Measurements from ENCODE around the gene IPMK.

DNA sequence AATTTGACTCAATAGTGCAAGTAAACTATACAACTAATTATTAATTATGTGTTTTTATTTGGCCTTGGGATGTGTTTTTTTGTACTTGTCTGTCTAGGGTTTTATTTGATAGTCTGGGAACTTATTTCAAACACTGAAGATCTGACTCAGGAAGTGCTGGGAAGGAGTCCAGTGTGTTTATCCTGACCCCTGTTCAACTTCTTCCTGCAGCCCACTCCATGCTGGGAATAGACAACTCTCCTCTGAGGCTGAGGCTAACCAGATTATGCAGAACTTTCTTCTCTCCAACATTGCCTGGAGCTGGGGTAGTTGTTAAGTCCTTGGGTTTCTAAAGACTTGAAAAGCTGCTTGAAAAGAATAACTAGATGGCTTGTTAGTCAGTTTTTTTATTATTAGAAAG is 8.2 kb upstream of the IPMK start:
- TF ChIP-seq CTCF (IDR thresholded peaks at IDR 0.05; ENCODE audit: extremely low read depth in 1 of 2, insufficient read depth in 1 of 2, low read depth in 1 of 2, low read length in 2 of 2) (no peak), POLR2A (IDR thresholded peaks at IDR 0.05; ENCODE audit: low read depth, low read length) (no peak), EZH2 (IDR thresholded peaks at IDR 0.05; ENCODE audit: borderline replicate concordance, low read depth, low read length, severe bottlenecking) (no peak), POLR2AphosphoS5 (IDR thresholded peaks at IDR 0.05; ENCODE audit: insufficient read depth, low read depth, low read length) (no peak), MYC (IDR thresholded peaks at IDR 0.05; ENCODE audit: low read depth, low read length) (no peak), JUN (IDR thresholded peaks at IDR 0.05; ENCODE audit: borderline replicate concordance, insufficient read depth, insufficient read length, low read depth) (no peak), GATA2 (IDR thresholded peaks at IDR 0.05; ENCODE audit: insufficient read depth, insufficient read length, low read depth, low read length) (no peak)
- TF ChIP-seq, protein P1, sequence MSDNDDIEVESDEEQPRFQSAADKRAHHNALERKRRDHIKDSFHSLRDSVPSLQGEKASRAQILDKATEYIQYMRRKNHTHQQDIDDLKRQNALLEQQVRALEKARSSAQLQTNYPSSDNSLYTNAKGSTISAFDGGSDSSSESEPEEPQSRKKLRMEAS (IDR thresholded peaks at IDR 0.05; ENCODE audit: insufficient read depth, insufficient read length) = no peak

All from endothelial cell of umbilical vein (primary cell).